ENCODE measurements around the gene FSTL5. TPM values are rescaled to one million over a fixed set of nuclear protein-coding genes. Genes with fewer than 3 reads are reported as not detected.

The FSTL5 gene
- total RNA-seq, 3 donors from 2014 or later (not counting 1 experiment from before 2014, with no cell fraction given): not detected

- Mint-ChIP-seq H3K36me3 (no peaks in the 10 kb centered on the region), H3K9me3 (peaks cover 11 to 12% of the 10 kb centered on the region in 2 donors), H3K4me1 (no peaks in the 10 kb centered on the region), H3K27me3 (ENCODE audit: low read depth in 2 of 2) (no peaks in the 10 kb centered on the region), H3K4me3 (no peak overlapping the region), H3K27ac (no peak overlapping the region)
- WGBS (ENCODE audit: insufficient coverage): 78% methylated on average over 7 of the region's 8 CpGs
- no peaks in the 10 kb centered on the region for H3K27me3 ChIP-seq (ENCODE audit: control insufficient read depth, insufficient read depth, low read length)
- intact Hi-C loops (cut with micrococcal nuclease): no loop called here
- no peaks in the 10 kb centered on the region for H3K36me3 ChIP-seq (ENCODE audit: control insufficient read depth, insufficient read depth, low read length)
- DNase-seq (no peak), ATAC-seq (no peak)
- TF ChIP-seq CTCF (IDR thresholded peaks at IDR 0.05): no peak
- H3K27ac ChIP-seq (ENCODE audit: low read length): no peak overlapping the region
- no peaks in the 10 kb centered on the region for H3K4me1 ChIP-seq (ENCODE audit: control insufficient read depth, insufficient read depth, low read length)
- no peak overlapping the region for H3K4me3 ChIP-seq (ENCODE audit: low read length)
- no peaks in the 10 kb centered on the region for H3K9me3 ChIP-seq (ENCODE audit: control insufficient read depth, insufficient read depth, low read length)
Observed at GRCh38 chr4:162056990-162057389, 106.8 kb downstream of the FSTL5 start.

- no peak overlapping the region for H3K4me3 Mint-ChIP-seq
- H3K27ac ChIP-seq (ENCODE audit: low read length): no peak overlapping the region
- no peak overlapping the region for H3K27ac Mint-ChIP-seq
- H3K9me3 Mint-ChIP-seq: peaks cover 11 to 14% of the 10 kb centered on the region in 2 donors
- no peaks in the 10 kb centered on the region for H3K36me3 ChIP-seq (ENCODE audit: control insufficient read depth, insufficient read depth, low read length)
- no peak for DNase-seq
- TF ChIP-seq CTCF (IDR thresholded peaks at IDR 0.05): no peak
- H3K27me3 Mint-ChIP-seq (ENCODE audit: low read depth in 2 of 2): no peaks in the 10 kb centered on the region
- no peak overlapping the region for H3K4me3 ChIP-seq (ENCODE audit: low read length)
- H3K4me1 ChIP-seq (ENCODE audit: control insufficient read depth, insufficient read depth, low read length): no peaks in the 10 kb centered on the region
- ATAC-seq: no peak
- no peaks in the 10 kb centered on the region for H3K27me3 ChIP-seq (ENCODE audit: control insufficient read depth, insufficient read depth, low read length)
- no peaks in the 10 kb centered on the region for H3K36me3 Mint-ChIP-seq
- intact Hi-C loops (cut with micrococcal nuclease): no loop called here
- H3K4me1 Mint-ChIP-seq: no peaks in the 10 kb centered on the region
- peaks cover 5% of the 10 kb centered on the region for H3K9me3 ChIP-seq (ENCODE audit: control insufficient read depth, insufficient read depth, low read length)
- 45% methylated on average over 2 of the region's 4 CpGs for WGBS (ENCODE audit: insufficient coverage)
Observed at GRCh38 chr4:162046135-162046534, 117.7 kb downstream of the FSTL5 start.

- no peaks in the 10 kb centered on the region for H3K4me1 Mint-ChIP-seq
- intact Hi-C loops (cut with micrococcal nuclease): no loop called here
Observed at GRCh38 chr4:162038112-162038511, 125.7 kb downstream of the FSTL5 start.

More at GRCh38 chr4:162038112-162038511, 125.7 kb downstream of the FSTL5 start:
- Histone ChIP-seq H3K27ac (ENCODE audit: low read length) (no peak overlapping the region), H3K27me3 (ENCODE audit: control insufficient read depth, insufficient read depth, low read length) (no peaks in the 10 kb centered on the region), H3K36me3 (ENCODE audit: control insufficient read depth, insufficient read depth, low read length) (no peaks in the 10 kb centered on the region), H3K4me1 (ENCODE audit: control insufficient read depth, insufficient read depth, low read length) (no peaks in the 10 kb centered on the region), H3K4me3 (ENCODE audit: low read length) (no peak overlapping the region), H3K9me3 (ENCODE audit: control insufficient read depth, insufficient read depth, low read length) (no peaks in the 10 kb centered on the region)
- no peak overlapping the region for H3K27ac Mint-ChIP-seq
- WGBS (ENCODE audit: insufficient coverage): 100% methylated on average over 1 of the region's 3 CpGs
- TF ChIP-seq CTCF (IDR thresholded peaks at IDR 0.05): no peak
- peaks cover 21 to 23% of the 10 kb centered on the region in 2 donors for H3K9me3 Mint-ChIP-seq
- H3K4me3 Mint-ChIP-seq: no peak overlapping the region
- no peaks in the 10 kb centered on the region for H3K36me3 Mint-ChIP-seq
- ATAC-seq: no peak
- no peaks in the 10 kb centered on the region for H3K27me3 Mint-ChIP-seq (ENCODE audit: low read depth in 2 of 2)
- no peak for DNase-seq
